ENCODE data around the gene MAD1L1. TPM values are rescaled to one million over a fixed set of nuclear protein-coding genes. Genes with fewer than 3 reads are reported as not detected.

The MAD1L1 gene
- total and polyA plus RNA-seq, 2 of the 8 experiments (the other 6 are each of a cell fraction or from before 2014, with no cell fraction given): 40.4 to 44.6 TPM

DNA sequence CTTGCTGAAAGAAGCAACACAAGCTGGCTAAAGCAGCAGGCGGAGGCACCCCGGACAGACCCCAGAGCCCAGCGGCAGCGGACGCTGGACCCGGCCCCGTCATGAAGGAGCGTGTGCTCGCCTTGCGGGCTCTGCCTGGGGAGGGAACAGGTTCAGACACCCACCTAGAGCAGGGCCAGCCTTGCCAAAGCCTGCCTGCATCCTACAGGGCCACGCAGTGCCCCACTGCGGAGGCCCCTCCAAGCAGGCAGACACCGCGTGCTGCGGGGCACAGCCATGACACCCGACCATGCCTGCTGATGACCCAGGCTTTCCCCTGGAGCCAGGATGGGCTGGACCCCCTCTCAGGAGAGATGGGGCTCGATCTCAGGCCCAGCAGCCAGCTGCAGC is 91.7 kb downstream of the MAD1L1 start:
- H4K20me1 ChIP-seq (replicated peaks in 1 of 2; ENCODE audit: control insufficient read depth in 1 of 2, insufficient read depth in 2 of 2, low read length in 2 of 2): peaks cover 0 to under 1% of the 10 kb centered on the region in 2 experiments
- H2BK15ac ChIP-seq (ENCODE audit: low read length): no peak overlapping the region
- no peak overlapping the region for H3K56ac ChIP-seq (replicated peaks; ENCODE audit: insufficient read length, low read depth, low read length)
- no peak overlapping the region for H4K5ac ChIP-seq (ENCODE audit: insufficient read length, low read depth, low read length)
- peaks cover 0 to 4% (median 0%) of the 10 kb centered on the region in 4 experiments; a peak in 1 of 7 replicates for H3K4me1 ChIP-seq (replicated peaks in 1 of 4; ENCODE audit: control insufficient read depth in 3 of 4, insufficient read depth in 4 of 4, low read length in 3 of 4)
- no peak overlapping the region for H3K14ac ChIP-seq (ENCODE audit: insufficient read length)
- H3K4me2 ChIP-seq (ENCODE audit: insufficient read depth in 1 of 2, low read depth in 2 of 2, low read length in 2 of 2): no peak overlapping the region
- H3K23me2 ChIP-seq (ENCODE audit: low read depth, low read length): no peaks in the 10 kb centered on the region
- H3K79me1 ChIP-seq (ENCODE audit: low read depth, low read length): peaks cover 10% of the 10 kb centered on the region
- no peak overlapping the region for H2BK5ac ChIP-seq (ENCODE audit: low read depth, low read length)
- H2BK12ac ChIP-seq (ENCODE audit: low read depth, low read length): no peak overlapping the region
- H3K79me2 ChIP-seq (ENCODE audit: control insufficient read depth in 1 of 2, insufficient read depth in 2 of 2, low read length in 2 of 2): no peaks in the 10 kb centered on the region
- H3K36me3 ChIP-seq (ENCODE audit: control insufficient read depth in 2 of 4, insufficient read depth in 4 of 4, low read length in 3 of 4): peaks cover 0 to 22% (median 6%) of the 10 kb centered on the region in 4 experiments; a peak in 5 of 8 replicates
- DNase-seq (ENCODE audit: low read depth in 1 of 2, low spot score in 2 of 2): no peak
- no peak overlapping the region for H2AK5ac ChIP-seq (ENCODE audit: low read depth, low read length)
- no peak overlapping the region for H3K23ac ChIP-seq (ENCODE audit: insufficient read length)
- no peak for FAIRE-seq
- H3K27me3 ChIP-seq (replicated peaks in 1 of 4; ENCODE audit: control insufficient read depth in 3 of 4, extremely low read depth in 1 of 4, insufficient read depth in 3 of 4, low read length in 3 of 4): no peaks in the 10 kb centered on the region
- H3K4me3 ChIP-seq (ENCODE audit: extremely low read depth in 1 of 4, insufficient read depth in 2 of 4, low read depth in 3 of 4, low read length in 4 of 4): no peak overlapping the region
- H3K18ac ChIP-seq (ENCODE audit: extremely low read depth, low read length): no peak overlapping the region
- H3K27ac ChIP-seq (ENCODE audit: low read depth, low read length): no peak overlapping the region
- ChIA-PET CTCF (ENCODE audit: partially characterized antibody) (interaction anchor here (0.8 to 1.2 kb wide), 3 partner anchors 11 to 965 kb away, joined by 3 to 4 read pairs (median 3); no protein-coding TSS in a partner anchor), POLR2A (ENCODE audit: partially characterized antibody) (interaction anchor here (1.0 kb wide), 1 partner anchor 11 kb away, joined by 3 read pairs; no protein-coding TSS in a partner anchor)
- H3K9ac ChIP-seq (replicated peaks in 1 of 4; ENCODE audit: extremely low read depth in 1 of 4, low read depth in 3 of 4, low read length in 3 of 4): no peak overlapping the region
- H2BK120ac ChIP-seq (replicated peaks; ENCODE audit: low read depth, low read length): no peak overlapping the region
- H4K91ac ChIP-seq (replicated peaks; ENCODE audit: insufficient read length, low read length): no peak overlapping the region
- no peak overlapping the region for H3K4ac ChIP-seq (replicated peaks; ENCODE audit: insufficient read length, low read depth, low read length)
- 91% methylated on average over 16 of the region's 17 CpGs; no CpG with 5 or more reads in 1 of the 2 experiments for WGBS, 2 experiments (ENCODE audit: extremely low coverage in 1 of 2, insufficient coverage in 1 of 2, insufficient read length in 1 of 2, insufficient replicate concordance in 2 of 2, low coverage in 1 of 2, low lambda C conversion rate in 2 of 2, missing lambda C conversion rate in 1 of 2)
- H4K8ac ChIP-seq (ENCODE audit: extremely low read depth, insufficient read depth, low read length): no peak overlapping the region
- no peaks in the 10 kb centered on the region for H3K9me3 ChIP-seq (ENCODE audit: insufficient read depth in 2 of 2, low read depth in 1 of 2, low read length in 1 of 2)
- no peak overlapping the region for H2BK20ac ChIP-seq (ENCODE audit: low read length)
- H2AFZ ChIP-seq (ENCODE audit: low read length): no peak overlapping the region
- TF ChIP-seq EGR1 (IDR thresholded peaks at IDR 0.05; ENCODE audit: borderline replicate concordance, low read depth, low read length) (no peak), BRCA1 (IDR thresholded peaks at IDR 0.05; ENCODE audit: low read depth, low read length) (no peak), CBX5 (IDR thresholded peaks at IDR 0.05; ENCODE audit: low read depth, low read length) (no peak), SIN3A (conservative IDR thresholded peaks at IDR 0.05 in 1 of 2, IDR thresholded peaks at IDR 0.05 in 1 of 2; ENCODE audit: low read depth in 1 of 2, low read length in 2 of 2) (no peak), TCF12 (IDR thresholded peaks at IDR 0.05; ENCODE audit: low read depth, low read length) (no peak), SAP30 (IDR thresholded peaks at IDR 0.05; ENCODE audit: insufficient read depth, insufficient replicate concordance, low read length) (no peak), CHD1 (IDR thresholded peaks at IDR 0.05; ENCODE audit: low read depth, low read length) (no peak), JUND (IDR thresholded peaks at IDR 0.05; ENCODE audit: low read length) (no peak), SRF (IDR thresholded peaks at IDR 0.05; ENCODE audit: low read depth, low read length) (no peak), POLR2A (IDR thresholded peaks at IDR 0.05; ENCODE audit: control extremely low read depth in 1 of 2, low read depth in 2 of 2, low read length in 2 of 2) (no peak)
- TF ChIP-seq, protein P1, sequence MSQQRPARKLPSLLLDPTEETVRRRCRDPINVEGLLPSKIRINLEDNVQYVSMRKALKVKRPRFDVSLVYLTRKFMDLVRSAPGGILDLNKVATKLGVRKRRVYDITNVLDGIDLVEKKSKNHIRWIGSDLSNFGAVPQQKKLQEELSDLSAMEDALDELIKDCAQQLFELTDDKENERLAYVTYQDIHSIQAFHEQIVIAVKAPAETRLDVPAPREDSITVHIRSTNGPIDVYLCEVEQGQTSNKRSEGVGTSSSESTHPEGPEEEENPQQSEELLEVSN (IDR thresholded peaks at IDR 0.05): no peak
- TF ChIP-seq, protein P2, sequence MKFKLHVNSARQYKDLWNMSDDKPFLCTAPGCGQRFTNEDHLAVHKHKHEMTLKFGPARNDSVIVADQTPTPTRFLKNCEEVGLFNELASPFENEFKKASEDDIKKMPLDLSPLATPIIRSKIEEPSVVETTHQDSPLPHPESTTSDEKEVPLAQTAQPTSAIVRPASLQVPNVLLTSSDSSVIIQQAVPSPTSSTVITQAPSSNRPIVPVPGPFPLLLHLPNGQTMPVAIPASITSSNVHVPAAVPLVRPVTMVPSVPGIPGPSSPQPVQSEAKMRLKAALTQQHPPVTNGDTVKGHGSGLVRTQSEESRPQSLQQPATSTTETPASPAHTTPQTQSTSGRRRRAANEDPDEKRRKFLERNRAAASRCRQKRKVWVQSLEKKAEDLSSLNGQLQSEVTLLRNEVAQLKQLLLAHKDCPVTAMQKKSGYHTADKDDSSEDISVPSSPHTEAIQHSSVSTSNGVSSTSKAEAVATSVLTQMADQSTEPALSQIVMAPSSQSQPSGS (IDR thresholded peaks at IDR 0.05; ENCODE audit: low read length): no peak
